ENCODE data around the gene DES.

The DES gene

DNA sequence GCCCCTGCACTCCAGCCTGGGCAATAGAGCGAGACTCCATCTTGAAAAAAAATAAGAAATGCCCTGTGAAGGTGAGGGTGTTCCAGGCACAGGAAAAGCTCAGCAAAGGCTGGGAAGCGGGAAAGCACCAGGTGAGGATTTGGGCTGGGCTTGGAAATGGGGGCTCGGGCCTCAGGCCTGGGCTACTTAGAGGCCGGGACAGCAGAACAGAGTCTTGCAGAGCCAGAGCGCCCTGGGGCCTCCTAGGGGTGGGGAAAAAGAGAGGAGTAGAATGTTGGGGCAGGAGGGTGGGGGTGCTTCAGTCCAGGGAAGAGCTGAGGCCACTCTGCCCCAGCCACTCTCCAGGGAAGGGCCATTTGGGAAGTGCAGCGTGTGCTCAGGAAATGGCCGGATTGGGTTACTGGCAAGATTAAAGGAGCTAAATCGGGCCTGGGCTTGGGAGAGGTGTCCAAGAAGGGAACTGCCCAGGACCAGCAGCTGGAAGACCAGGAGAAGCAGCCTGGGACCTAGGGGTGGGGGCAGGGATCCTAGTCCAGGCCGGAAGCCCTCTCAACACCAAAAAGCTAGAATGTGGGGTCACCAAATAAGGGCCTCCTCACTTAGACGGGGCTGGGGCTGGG, 13.8 kb upstream of the DES start:
- H3K23ac ChIP-seq (ENCODE audit: low read depth, low read length, poor library complexity): no peak overlapping the region
- H3K18ac ChIP-seq (ENCODE audit: low read length): peak overlapping the region; percentile 62
- H3K4me3 ChIP-seq (ENCODE audit: low read length in 2 of 2): no peak overlapping the region
- no peak overlapping the region for H4K8ac ChIP-seq (ENCODE audit: low read depth, low read length)
- no peaks in the 10 kb centered on the region for H3K36me3 ChIP-seq (replicated peaks in 1 of 2; ENCODE audit: control insufficient read depth in 2 of 2, insufficient read depth in 2 of 2, low read length in 2 of 2)
- H4K91ac ChIP-seq (ENCODE audit: low read depth, low read length, poor library complexity): no peak overlapping the region
- H2BK120ac ChIP-seq (ENCODE audit: low read depth, low read length): no peak overlapping the region
- no peak overlapping the region for H2BK12ac ChIP-seq (ENCODE audit: low read length)
- no peak overlapping the region for H3K27ac ChIP-seq (replicated peaks; ENCODE audit: low read length)
- H2AFZ ChIP-seq (ENCODE audit: low read length): no peak overlapping the region
- peaks cover 8 to 10% of the 10 kb centered on the region in 2 donors for H3K4me1 ChIP-seq (ENCODE audit: control insufficient read depth in 2 of 2, insufficient read depth in 1 of 2, low read depth in 1 of 2, low read length in 2 of 2)
- H3K14ac ChIP-seq (ENCODE audit: low read length): no peak overlapping the region
- no peak overlapping the region for H2BK5ac ChIP-seq (ENCODE audit: low read length)
- peaks cover 0 to 51% (median 0%) of the 10 kb centered on the region in 3 experiments for H3K27me3 ChIP-seq (ENCODE audit: control insufficient read depth in 3 of 3, insufficient read depth in 3 of 3, low read depth in 1 of 3, low read length in 3 of 3)
- no peak overlapping the region for H3K9ac ChIP-seq (ENCODE audit: low read depth, low read length, poor library complexity)
- H2AK5ac ChIP-seq (ENCODE audit: low read depth, low read length): peak overlapping the region; percentile 76
- no peak overlapping the region for H3K4me2 ChIP-seq (ENCODE audit: insufficient read depth, low read length, poor library complexity, severe bottlenecking)
- no CpG with 5 or more reads among the region's 10 CpGs for WGBS, 2 donors (ENCODE audit: extremely low coverage in 2 of 2, insufficient read length in 2 of 2, insufficient replicate concordance in 1 of 2)
- H3K79me1 ChIP-seq (ENCODE audit: low read depth, low read length): peaks cover 2% of the 10 kb centered on the region
- H2BK15ac ChIP-seq (ENCODE audit: low read length): peak overlapping the region; percentile 22
- DNase-seq (ENCODE audit: low spot score): no peak
- H3K9me3 ChIP-seq (replicated peaks in 1 of 2; ENCODE audit: control insufficient read depth in 2 of 2, insufficient read depth in 1 of 2, low read depth in 1 of 2, low read length in 2 of 2): no peaks in the 10 kb centered on the region
- H3K4ac ChIP-seq (ENCODE audit: low read length): no peak overlapping the region

DNA sequence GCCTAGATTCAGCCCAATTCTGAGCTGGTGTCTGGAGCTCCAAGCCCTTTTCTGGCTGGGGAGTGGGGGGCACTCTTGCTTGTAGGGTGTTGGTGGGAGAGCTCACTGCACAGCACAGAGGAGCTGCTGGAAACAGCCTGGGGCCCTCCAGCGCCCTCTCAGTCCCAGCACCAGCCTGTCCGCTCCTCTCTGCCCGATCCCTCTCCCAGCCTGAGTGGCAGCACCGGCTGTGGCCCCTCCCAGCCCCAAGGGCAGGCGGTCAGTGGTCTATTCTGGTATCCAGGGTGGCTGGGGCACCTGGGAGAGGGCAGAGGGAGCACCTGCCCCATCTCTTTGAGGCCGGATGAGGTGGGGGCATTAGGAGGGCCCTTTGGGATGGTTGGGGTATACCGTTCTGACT, 13.2 kb upstream of the DES start:
- H3K9me3 ChIP-seq (replicated peaks in 1 of 2; ENCODE audit: control insufficient read depth in 2 of 2, insufficient read depth in 1 of 2, low read depth in 1 of 2, low read length in 2 of 2): no peaks in the 10 kb centered on the region
- H3K23ac ChIP-seq (ENCODE audit: low read depth, low read length, poor library complexity): no peak overlapping the region
- peaks cover 2% of the 10 kb centered on the region for H3K79me1 ChIP-seq (ENCODE audit: low read depth, low read length)
- H3K4me3 ChIP-seq (ENCODE audit: low read length in 2 of 2): no peak overlapping the region
- no peak overlapping the region for H4K8ac ChIP-seq (ENCODE audit: low read depth, low read length)
- H2AFZ ChIP-seq (ENCODE audit: low read length): no peak overlapping the region
- peak overlapping the region; percentile 22 for H2BK15ac ChIP-seq (ENCODE audit: low read length)
- no peak overlapping the region for H4K91ac ChIP-seq (ENCODE audit: low read depth, low read length, poor library complexity)
- no CpG with 5 or more reads among the region's 7 CpGs for WGBS, 2 donors (ENCODE audit: extremely low coverage in 2 of 2, insufficient read length in 2 of 2, insufficient replicate concordance in 1 of 2)
- no peak overlapping the region for H3K4ac ChIP-seq (ENCODE audit: low read length)
- H2BK120ac ChIP-seq (ENCODE audit: low read depth, low read length): no peak overlapping the region
- H3K14ac ChIP-seq (ENCODE audit: low read length): no peak overlapping the region
- H3K18ac ChIP-seq (ENCODE audit: low read length): peak overlapping the region; percentile 31
- H2BK12ac ChIP-seq (ENCODE audit: low read length): no peak overlapping the region
- H2AK5ac ChIP-seq (ENCODE audit: low read depth, low read length): peak overlapping the region; percentile 76
- H3K27me3 ChIP-seq (ENCODE audit: control insufficient read depth in 3 of 3, insufficient read depth in 3 of 3, low read depth in 1 of 3, low read length in 3 of 3): peaks cover 0 to 55% (median 0%) of the 10 kb centered on the region in 3 experiments
- DNase-seq (ENCODE audit: low spot score): no peak
- H3K4me1 ChIP-seq (ENCODE audit: control insufficient read depth in 2 of 2, insufficient read depth in 1 of 2, low read depth in 1 of 2, low read length in 2 of 2): peaks cover 8 to 10% of the 10 kb centered on the region in 2 donors
- no peak overlapping the region for H2BK5ac ChIP-seq (ENCODE audit: low read length)
- no peak overlapping the region for H3K9ac ChIP-seq (ENCODE audit: low read depth, low read length, poor library complexity)
- H3K36me3 ChIP-seq (replicated peaks in 1 of 2; ENCODE audit: control insufficient read depth in 2 of 2, insufficient read depth in 2 of 2, low read length in 2 of 2): no peaks in the 10 kb centered on the region
- H3K4me2 ChIP-seq (ENCODE audit: insufficient read depth, low read length, poor library complexity, severe bottlenecking): no peak overlapping the region
- H3K27ac ChIP-seq (replicated peaks; ENCODE audit: low read length): no peak overlapping the region

DNA sequence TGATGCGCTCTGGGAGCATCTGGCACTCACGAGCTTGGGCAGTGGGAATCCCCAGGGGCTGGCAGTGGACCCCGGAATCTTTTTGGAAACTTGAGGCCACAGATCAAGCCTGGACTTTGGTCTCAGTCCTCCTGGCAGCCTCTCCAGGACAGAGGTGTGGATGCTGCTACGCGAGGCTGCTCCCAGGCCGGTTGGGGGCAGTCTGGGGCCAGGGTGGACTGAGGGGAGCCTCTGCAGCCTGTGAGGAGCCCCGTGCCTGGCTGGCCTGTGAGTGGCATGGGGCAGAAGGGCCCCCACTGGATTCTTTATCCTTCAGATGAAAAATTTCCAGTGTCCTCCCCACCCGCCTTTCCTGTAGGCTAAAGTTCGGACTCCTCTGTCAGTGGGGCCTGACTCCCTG, 12.7 kb upstream of the DES start:
- no peak overlapping the region for H2AFZ ChIP-seq (ENCODE audit: low read length)
- no peak overlapping the region for H3K4me3 ChIP-seq (ENCODE audit: low read length in 2 of 2)
- peaks cover 0 to 50% (median 0%) of the 10 kb centered on the region in 3 experiments for H3K27me3 ChIP-seq (ENCODE audit: control insufficient read depth in 3 of 3, insufficient read depth in 3 of 3, low read depth in 1 of 3, low read length in 3 of 3)
- H3K4me1 ChIP-seq (ENCODE audit: control insufficient read depth in 2 of 2, insufficient read depth in 1 of 2, low read depth in 1 of 2, low read length in 2 of 2): peaks cover 5 to 10% of the 10 kb centered on the region in 2 donors
- H3K9ac ChIP-seq (ENCODE audit: low read depth, low read length, poor library complexity): no peak overlapping the region
- H3K4ac ChIP-seq (ENCODE audit: low read length): peak overlapping the region; percentile 55
- H2BK5ac ChIP-seq (ENCODE audit: low read length): no peak overlapping the region
- H3K4me2 ChIP-seq (ENCODE audit: insufficient read depth, low read length, poor library complexity, severe bottlenecking): no peak overlapping the region
- WGBS, 2 donors (ENCODE audit: extremely low coverage in 2 of 2, insufficient read length in 2 of 2, insufficient replicate concordance in 1 of 2): no CpG with 5 or more reads among the region's 9 CpGs
- H3K9me3 ChIP-seq (replicated peaks in 1 of 2; ENCODE audit: control insufficient read depth in 2 of 2, insufficient read depth in 1 of 2, low read depth in 1 of 2, low read length in 2 of 2): no peaks in the 10 kb centered on the region
- H3K14ac ChIP-seq (ENCODE audit: low read length): no peak overlapping the region
- no peak overlapping the region for H3K27ac ChIP-seq (replicated peaks; ENCODE audit: low read length)
- H2BK15ac ChIP-seq (ENCODE audit: low read length): no peak overlapping the region
- no peak for DNase-seq (ENCODE audit: low spot score)
- peak overlapping the region; percentile 37 for H3K23ac ChIP-seq (ENCODE audit: low read depth, low read length, poor library complexity)
- no peak overlapping the region for H3K18ac ChIP-seq (ENCODE audit: low read length)
- H2AK5ac ChIP-seq (ENCODE audit: low read depth, low read length): peak overlapping the region; percentile 76
- H4K8ac ChIP-seq (ENCODE audit: low read depth, low read length): no peak overlapping the region
- peaks cover 2% of the 10 kb centered on the region for H3K79me1 ChIP-seq (ENCODE audit: low read depth, low read length)
- no peak overlapping the region for H2BK12ac ChIP-seq (ENCODE audit: low read length)
- no peak overlapping the region for H4K91ac ChIP-seq (ENCODE audit: low read depth, low read length, poor library complexity)
- H2BK120ac ChIP-seq (ENCODE audit: low read depth, low read length): no peak overlapping the region
- H3K36me3 ChIP-seq (replicated peaks in 1 of 2; ENCODE audit: control insufficient read depth in 2 of 2, insufficient read depth in 2 of 2, low read length in 2 of 2): no peaks in the 10 kb centered on the region

- Histone ChIP-seq H3K27ac (replicated peaks; ENCODE audit: low read length) (no peak overlapping the region), H2BK5ac (ENCODE audit: low read length) (no peak overlapping the region), H3K9me3 (replicated peaks in 1 of 2; ENCODE audit: control insufficient read depth in 2 of 2, insufficient read depth in 1 of 2, low read depth in 1 of 2, low read length in 2 of 2) (no peaks in the 10 kb centered on the region), H2BK15ac (ENCODE audit: low read length) (no peak overlapping the region), H4K91ac (ENCODE audit: low read depth, low read length, poor library complexity) (no peak overlapping the region), H3K4ac (ENCODE audit: low read length) (peak overlapping the region; percentile 55), H3K4me3 (ENCODE audit: low read length in 2 of 2) (no peak overlapping the region), H3K4me2 (ENCODE audit: insufficient read depth, low read length, poor library complexity, severe bottlenecking) (no peak overlapping the region), H2AFZ (ENCODE audit: low read length) (no peak overlapping the region), H3K27me3 (ENCODE audit: control insufficient read depth in 3 of 3, insufficient read depth in 3 of 3, low read depth in 1 of 3, low read length in 3 of 3) (peaks cover 0 to 49% (median 0%) of the 10 kb centered on the region in 3 experiments), H3K18ac (ENCODE audit: low read length) (no peak overlapping the region), H4K8ac (ENCODE audit: low read depth, low read length) (no peak overlapping the region), H3K14ac (ENCODE audit: low read length) (no peak overlapping the region), H3K23ac (ENCODE audit: low read depth, low read length, poor library complexity) (peak overlapping the region; percentile 37), H2AK5ac (ENCODE audit: low read depth, low read length) (peak overlapping the region; percentile 76), H3K9ac (ENCODE audit: low read depth, low read length, poor library complexity) (no peak overlapping the region), H3K36me3 (replicated peaks in 1 of 2; ENCODE audit: control insufficient read depth in 2 of 2, insufficient read depth in 2 of 2, low read length in 2 of 2) (no peaks in the 10 kb centered on the region), H2BK12ac (ENCODE audit: low read length) (no peak overlapping the region), H3K79me1 (ENCODE audit: low read depth, low read length) (peaks cover 2% of the 10 kb centered on the region), H3K4me1 (ENCODE audit: control insufficient read depth in 2 of 2, insufficient read depth in 1 of 2, low read depth in 1 of 2, low read length in 2 of 2) (peaks cover 5 to 10% of the 10 kb centered on the region in 2 donors), H2BK120ac (ENCODE audit: low read depth, low read length) (no peak overlapping the region)
- DNase-seq (ENCODE audit: low spot score): no peak
- no CpG with 5 or more reads among the region's 7 CpGs for WGBS, 2 donors (ENCODE audit: extremely low coverage in 2 of 2, insufficient read length in 2 of 2, insufficient replicate concordance in 1 of 2)
Measured at GRCh38 chr2:219405958-219406860, 12.0 kb upstream of the DES start.
